Smooth muscle cell (in vitro differentiated cells): Measurements from ENCODE around the gene CASP5. TPM values are rescaled to one million over a fixed set of nuclear protein-coding genes. Genes with fewer than 3 reads are reported as not detected.

Experiments
- DNase-seq: peaks from one replicate; lab custom pipeline; 2025; ENCODE audit not compliant: unreplicated experiment; lab: John Stamatoyannopoulos, UW
- H2AFZ ChIP-seq: fragments of 200-600 bp; sonication (generic); 2 replicates; pipeline ENCODE4 v1.6.0; 2016; ENCODE audit warnings: antibody characterized with exemption, low read depth, mild to moderate bottlenecking
- H3F3A ChIP-seq: fragments of 200-600 bp; sonication (generic); 2 replicates; pipeline ENCODE4 v1.6.0; 2017; ENCODE audit warnings: antibody characterized with exemption, low read depth
- H3K27ac ChIP-seq: fragments of 200-600 bp; sonication (generic); 2 replicates; pipeline ENCODE4 v1.5.1; 2016; ENCODE audit warnings: low read depth, mild to moderate bottlenecking
- H3K27me3 ChIP-seq: fragments of 200-600 bp; sonication (generic); 2 replicates; pipeline ENCODE4 v1.6.1; 2016; ENCODE audit warnings: low read depth, mild to moderate bottlenecking
- H3K36me3 ChIP-seq: fragments of 200-600 bp; sonication (generic); 2 replicates; pipeline ENCODE4 v1.5.1; 2016; ENCODE audit warnings: low read depth
- H3K4me1 ChIP-seq: fragments of 200-600 bp; sonication (generic); 2 replicates; pipeline ENCODE4 v1.5.1; 2016; ENCODE audit warnings: low read depth
- H3K4me2 ChIP-seq: fragments of 200-600 bp; sonication (generic); 2 replicates; pipeline ENCODE4 v1.6.0; 2016; ENCODE audit warnings: mild to moderate bottlenecking
- H3K4me3 ChIP-seq: fragments of 200-600 bp; sonication (generic); 2 replicates; pipeline ENCODE4 v1.5.1; 2016; ENCODE audit warnings: mild to moderate bottlenecking
- H3K79me2 ChIP-seq: fragments of 200-600 bp; sonication (generic); 2 replicates; pipeline ENCODE4 v1.6.0; 2016; ENCODE audit warnings: low read depth, mild to moderate bottlenecking
- H3K9ac ChIP-seq: fragments of 200-600 bp; sonication (generic); 2 replicates; pipeline ENCODE4 v1.6.0; 2016; ENCODE audit warnings: low read depth
- H3K9me3 ChIP-seq: fragments of 200-600 bp; sonication (generic); replicated peaks from 2 replicates; pipeline ENCODE4 v1.5.1; 2016; ENCODE audit warnings: low read depth
- H4K20me1 ChIP-seq: fragments of 200-600 bp; sonication (generic); 2 replicates; pipeline ENCODE4 v1.6.0; 2016; ENCODE audit warnings: low read depth
- whole genome bisulfite sequencing: methylation state at CpG from one replicate; pipeline ENCODE4 v1.1.7; 2016; ENCODE audit warnings: low lambda C conversion rate; 5-methylcytosine and 5-hydroxymethylcytosine counted together
- polyA plus RNA-seq: library from polyadenylated mRNA; unstranded; fragments of >200 nt; fragmentation: Nextera tagmentation; extraction: Ambion mirVana; gene quantifications from 2 replicates; pipeline ENCODE4 v1.2.1, GENCODE V29; 2016
- total RNA-seq: library from RNA; depleted of rRNA; stranded (reverse); fragments of >200 nt; gene quantifications from 2 replicates; pipeline ENCODE4 v1.2.3, GENCODE V29; 2014
- TF ChIP-seq, protein P1 (sequence below): fragments of 200-600 bp; sonication (generic); IDR thresholded peaks from 2 replicates; pipeline ENCODE4 v1.5.1; 2017; ENCODE audit warnings: borderline replicate concordance, mild to moderate bottlenecking, antibody characterized with exemption; ENCODE audit not compliant: insufficient read depth, poor library complexity, severe bottlenecking

CASP5 gene
- total and polyA plus RNA-seq, 2 experiments from 2014 or later: not detected

GRCh38 chr11:104995001-104995408 lies 28.0 kb downstream of the CASP5 start:
- H3K9ac ChIP-seq: no peak overlapping the region
- H3K9me3 ChIP-seq: no peaks in the 10 kb centered on the region
- H3F3A ChIP-seq: no peaks in the 10 kb centered on the region
- no peak overlapping the region for H3K27ac ChIP-seq
- no peaks in the 10 kb centered on the region for H3K36me3 ChIP-seq
- WGBS: 91% methylated on average over 2 of the region's 2 CpGs
- no peaks in the 10 kb centered on the region for H3K79me2 ChIP-seq
- no peaks in the 10 kb centered on the region for H3K4me1 ChIP-seq
- no peaks in the 10 kb centered on the region for H4K20me1 ChIP-seq
- no peak overlapping the region for H2AFZ ChIP-seq
- no peaks in the 10 kb centered on the region for H3K27me3 ChIP-seq
- H3K4me3 ChIP-seq: no peak overlapping the region
- no peak for DNase-seq
- TF ChIP-seq, protein P1, sequence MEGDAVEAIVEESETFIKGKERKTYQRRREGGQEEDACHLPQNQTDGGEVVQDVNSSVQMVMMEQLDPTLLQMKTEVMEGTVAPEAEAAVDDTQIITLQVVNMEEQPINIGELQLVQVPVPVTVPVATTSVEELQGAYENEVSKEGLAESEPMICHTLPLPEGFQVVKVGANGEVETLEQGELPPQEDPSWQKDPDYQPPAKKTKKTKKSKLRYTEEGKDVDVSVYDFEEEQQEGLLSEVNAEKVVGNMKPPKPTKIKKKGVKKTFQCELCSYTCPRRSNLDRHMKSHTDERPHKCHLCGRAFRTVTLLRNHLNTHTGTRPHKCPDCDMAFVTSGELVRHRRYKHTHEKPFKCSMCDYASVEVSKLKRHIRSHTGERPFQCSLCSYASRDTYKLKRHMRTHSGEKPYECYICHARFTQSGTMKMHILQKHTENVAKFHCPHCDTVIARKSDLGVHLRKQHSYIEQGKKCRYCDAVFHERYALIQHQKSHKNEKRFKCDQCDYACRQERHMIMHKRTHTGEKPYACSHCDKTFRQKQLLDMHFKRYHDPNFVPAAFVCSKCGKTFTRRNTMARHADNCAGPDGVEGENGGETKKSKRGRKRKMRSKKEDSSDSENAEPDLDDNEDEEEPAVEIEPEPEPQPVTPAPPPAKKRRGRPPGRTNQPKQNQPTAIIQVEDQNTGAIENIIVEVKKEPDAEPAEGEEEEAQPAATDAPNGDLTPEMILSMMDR: no peak
- H3K4me2 ChIP-seq: no peak overlapping the region

DNA sequence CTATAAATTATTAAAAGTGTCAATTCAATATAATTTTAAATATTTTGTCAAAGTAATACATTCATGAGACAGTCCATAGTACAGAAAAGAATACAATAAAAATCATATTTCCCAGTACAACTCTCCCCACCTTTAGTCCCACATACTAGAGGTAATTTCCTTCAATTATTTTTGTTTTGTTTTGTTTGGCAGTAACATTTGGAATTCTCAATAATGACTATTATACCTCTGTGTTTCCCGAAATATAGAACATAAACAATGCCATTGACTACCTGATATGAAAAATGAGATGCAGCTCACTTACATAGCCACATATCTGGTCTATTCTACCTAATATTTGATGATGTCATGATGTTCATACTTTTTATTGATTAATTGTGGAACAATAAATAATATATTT lies 30.2 kb downstream of the CASP5 start:
- Histone ChIP-seq H3F3A (no peaks in the 10 kb centered on the region), H3K27ac (no peak overlapping the region), H3K4me2 (no peak overlapping the region), H3K27me3 (no peaks in the 10 kb centered on the region), H3K9me3 (no peaks in the 10 kb centered on the region), H4K20me1 (no peaks in the 10 kb centered on the region), H3K36me3 (no peaks in the 10 kb centered on the region), H2AFZ (no peak overlapping the region), H3K9ac (no peak overlapping the region), H3K4me1 (no peaks in the 10 kb centered on the region), H3K79me2 (no peaks in the 10 kb centered on the region), H3K4me3 (no peak overlapping the region)
- TF ChIP-seq, protein P1: no peak
- 90% methylated on average over 1 of the region's 1 CpG for WGBS
- no peak for DNase-seq

DNA sequence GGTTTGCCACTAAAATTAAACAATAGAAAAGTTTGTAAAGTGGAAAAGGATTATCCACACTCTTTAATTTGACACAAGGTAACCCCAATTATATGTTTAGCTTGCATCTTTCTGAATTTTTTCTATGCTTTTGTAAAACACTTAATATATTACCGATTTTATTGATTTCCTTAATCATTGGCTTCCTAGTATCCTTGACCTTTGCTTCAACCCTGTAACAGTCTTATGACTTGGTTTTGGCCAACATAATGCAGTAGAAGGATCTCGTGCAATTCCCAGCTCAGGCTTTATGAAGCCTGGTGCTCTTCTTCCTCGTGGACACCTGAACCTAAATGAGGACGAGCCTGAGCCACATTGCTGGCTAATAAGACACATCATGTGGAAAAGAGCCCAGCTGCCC lies 31.0 kb downstream of the CASP5 start:
- Histone ChIP-seq H3K27ac (no peak overlapping the region), H3K9me3 (no peaks in the 10 kb centered on the region), H3K79me2 (no peaks in the 10 kb centered on the region), H3K4me1 (no peaks in the 10 kb centered on the region), H2AFZ (no peak overlapping the region), H3K4me3 (no peak overlapping the region), H3F3A (no peaks in the 10 kb centered on the region), H3K4me2 (no peak overlapping the region), H3K36me3 (no peaks in the 10 kb centered on the region), H3K9ac (no peak overlapping the region), H4K20me1 (no peaks in the 10 kb centered on the region), H3K27me3 (no peaks in the 10 kb centered on the region)
- TF ChIP-seq, protein P1: no peak
- WGBS: 90% methylated on average over 4 of the region's 4 CpGs
- no peak for DNase-seq

- H3K79me2 ChIP-seq: no peaks in the 10 kb centered on the region
Observed at GRCh38 chr11:104984808-104985207, 38.2 kb downstream of the CASP5 start.

More at GRCh38 chr11:104984808-104985207, 38.2 kb downstream of the CASP5 start:
- no peak overlapping the region for H2AFZ ChIP-seq
- TF ChIP-seq, protein P1: no peak
- H3K27ac ChIP-seq: no peak overlapping the region
- H3K9ac ChIP-seq: no peak overlapping the region
- H3K4me1 ChIP-seq: no peaks in the 10 kb centered on the region
- H3K27me3 ChIP-seq: no peaks in the 10 kb centered on the region
- no peak for DNase-seq
- H3F3A ChIP-seq: no peaks in the 10 kb centered on the region
- H3K4me2 ChIP-seq: no peak overlapping the region
- WGBS: 72% methylated on average over 3 of the region's 3 CpGs
- H3K36me3 ChIP-seq: no peaks in the 10 kb centered on the region
- H3K9me3 ChIP-seq: no peaks in the 10 kb centered on the region
- H3K4me3 ChIP-seq: no peak overlapping the region
- H4K20me1 ChIP-seq: no peaks in the 10 kb centered on the region
